DOHH2 (cell line): ENCODE data around the gene LGALS3BP.

Source experiments
- H3F3A ChIP-seq: fragments of 200-600 bp; sonication (generic), shearing (Covaris generic); 2 replicates; pipeline ENCODE4 v1.6.0; 2016; ENCODE audit warnings: antibody characterized with exemption, mild to moderate bottlenecking; ENCODE audit not compliant: control insufficient read depth, insufficient read depth
- H3K27ac ChIP-seq: fragments of 200-600 bp; sonication (generic); 2 replicates; pipeline ENCODE4 v1.5.1; 2014; ENCODE audit warnings: low read depth, mild to moderate bottlenecking, low read length, moderate library complexity
- H3K27me3 ChIP-seq: fragments of 200-600 bp; sonication (generic); 2 replicates; pipeline ENCODE4 v1.6.1; 2014; ENCODE audit warnings: mild to moderate bottlenecking, low read length, mixed read lengths; ENCODE audit not compliant: control insufficient read depth
- H3K36me3 ChIP-seq: fragments of 200-600 bp; sonication (generic); 2 replicates; pipeline ENCODE4 v1.6.1; 2014; ENCODE audit warnings: mild to moderate bottlenecking, low read length, moderate library complexity, mixed read lengths; ENCODE audit not compliant: control insufficient read depth
- H3K4me1 ChIP-seq: fragments of 200-600 bp; sonication (generic); 2 replicates; pipeline ENCODE4 v1.6.1; 2014; ENCODE audit warnings: mild to moderate bottlenecking, low read length, mixed read lengths; ENCODE audit not compliant: control insufficient read depth
- H3K4me2 ChIP-seq: fragments of 200-600 bp; sonication (generic); 2 replicates; pipeline ENCODE4 v1.6.0; 2014; ENCODE audit warnings: mild to moderate bottlenecking, low read length, moderate library complexity
- H3K4me3 ChIP-seq: fragments of 200-600 bp; sonication (generic); 2 replicates; pipeline ENCODE4 v1.5.1; 2014; ENCODE audit warnings: mild to moderate bottlenecking, low read length, mixed read lengths
- H3K79me2 ChIP-seq: fragments of 200-600 bp; sonication (generic); 2 replicates; pipeline ENCODE4 v1.6.1; 2014; ENCODE audit warnings: mild to moderate bottlenecking, low read length, mixed read lengths; ENCODE audit not compliant: control insufficient read depth
- H3K9me2 ChIP-seq: fragments of 200-600 bp; sonication (generic); replicated peaks from 2 replicates; pipeline ENCODE4 v1.6.1; 2014; ENCODE audit warnings: mild to moderate bottlenecking, low read length, mixed read lengths; ENCODE audit not compliant: control insufficient read depth
- H3K9me3 ChIP-seq: fragments of 200-600 bp; sonication (generic); 2 replicates; pipeline ENCODE4 v1.6.1; 2014; ENCODE audit warnings: antibody characterized with exemption, low read length, mixed read lengths; ENCODE audit not compliant: control insufficient read depth, insufficient read depth
- H4K20me1 ChIP-seq: fragments of 200-600 bp; sonication (generic); 2 replicates; pipeline ENCODE4 v1.6.0; 2014; ENCODE audit warnings: low read depth, mild to moderate bottlenecking, antibody characterized with exemption, low read length, moderate library complexity; ENCODE audit not compliant: control insufficient read depth, insufficient read depth
- EZH2phosphoT487 ChIP-seq: fragments of 200-600 bp; sonication (generic); IDR thresholded peaks from 2 replicates; pipeline ENCODE4 v1.6.1; 2017; ENCODE audit warnings: borderline replicate concordance, mild to moderate bottlenecking, antibody characterized with exemption, low read length, moderate library complexity, mixed read lengths
- TF ChIP-seq, protein P1 (sequence below): fragments of 200-600 bp; sonication (generic); IDR thresholded peaks from one replicate; pipeline ENCODE4 v1.5.1; 2014; ENCODE audit warnings: antibody characterized with exemption, mild to moderate bottlenecking, low read depth, low read length; ENCODE audit not compliant: poor library complexity, severe bottlenecking

LGALS3BP gene

DNA sequence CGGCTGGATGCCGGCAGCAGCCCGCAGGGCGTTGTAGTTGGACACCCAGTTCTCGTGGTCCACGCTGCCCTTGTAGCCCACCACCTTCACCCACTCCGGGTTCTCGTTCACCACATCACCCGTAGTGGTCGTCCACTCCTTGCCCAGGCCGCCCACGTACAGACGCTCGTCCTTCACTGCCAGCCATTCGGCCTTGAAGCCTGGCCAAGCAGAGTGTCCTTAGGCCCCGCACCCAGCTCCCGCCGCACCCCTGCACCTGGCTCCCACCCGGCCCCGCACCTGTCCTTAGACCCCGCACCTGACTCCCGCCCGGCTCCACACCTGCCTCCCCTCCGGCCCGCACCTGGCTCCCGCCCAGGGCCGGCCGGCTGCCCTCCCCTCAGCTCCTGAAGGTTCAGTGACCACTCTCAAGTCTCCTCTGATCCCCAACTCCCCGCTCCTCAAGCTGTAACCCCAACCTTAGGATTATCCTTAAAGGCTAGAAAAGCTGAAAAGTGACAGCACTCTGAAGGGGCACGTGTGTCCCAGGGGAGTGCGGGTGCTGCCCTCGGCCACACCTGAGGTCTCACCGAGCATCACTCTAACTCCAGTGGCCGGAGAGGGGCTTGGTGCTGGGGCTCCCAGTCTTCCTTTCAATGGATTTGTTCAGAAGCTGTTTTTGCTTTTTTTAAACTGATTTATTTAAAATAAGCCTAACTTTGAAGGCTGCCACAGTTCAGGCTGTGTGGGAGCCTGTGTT is 15.5 kb upstream of the LGALS3BP start:
- H3K9me3 ChIP-seq: no peaks in the 10 kb centered on the region
- peaks cover 5% of the 10 kb centered on the region for H3K79me2 ChIP-seq
- peaks cover 60% of the 10 kb centered on the region for H3K36me3 ChIP-seq
- no peaks in the 10 kb centered on the region for H3F3A ChIP-seq
- H3K4me3 ChIP-seq: no peak overlapping the region
- H3K4me2 ChIP-seq: no peak overlapping the region
- no peaks in the 10 kb centered on the region for H3K27me3 ChIP-seq
- TF ChIP-seq EZH2phosphoT487: no peak
- TF ChIP-seq, protein P1, sequence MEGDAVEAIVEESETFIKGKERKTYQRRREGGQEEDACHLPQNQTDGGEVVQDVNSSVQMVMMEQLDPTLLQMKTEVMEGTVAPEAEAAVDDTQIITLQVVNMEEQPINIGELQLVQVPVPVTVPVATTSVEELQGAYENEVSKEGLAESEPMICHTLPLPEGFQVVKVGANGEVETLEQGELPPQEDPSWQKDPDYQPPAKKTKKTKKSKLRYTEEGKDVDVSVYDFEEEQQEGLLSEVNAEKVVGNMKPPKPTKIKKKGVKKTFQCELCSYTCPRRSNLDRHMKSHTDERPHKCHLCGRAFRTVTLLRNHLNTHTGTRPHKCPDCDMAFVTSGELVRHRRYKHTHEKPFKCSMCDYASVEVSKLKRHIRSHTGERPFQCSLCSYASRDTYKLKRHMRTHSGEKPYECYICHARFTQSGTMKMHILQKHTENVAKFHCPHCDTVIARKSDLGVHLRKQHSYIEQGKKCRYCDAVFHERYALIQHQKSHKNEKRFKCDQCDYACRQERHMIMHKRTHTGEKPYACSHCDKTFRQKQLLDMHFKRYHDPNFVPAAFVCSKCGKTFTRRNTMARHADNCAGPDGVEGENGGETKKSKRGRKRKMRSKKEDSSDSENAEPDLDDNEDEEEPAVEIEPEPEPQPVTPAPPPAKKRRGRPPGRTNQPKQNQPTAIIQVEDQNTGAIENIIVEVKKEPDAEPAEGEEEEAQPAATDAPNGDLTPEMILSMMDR: no peak
- peaks cover 4% of the 10 kb centered on the region; the same call in 1 of the 2 replicates for H4K20me1 ChIP-seq
- no peaks in the 10 kb centered on the region for H3K9me2 ChIP-seq
- no peaks in the 10 kb centered on the region for H3K4me1 ChIP-seq
- no peak overlapping the region for H3K27ac ChIP-seq

DNA sequence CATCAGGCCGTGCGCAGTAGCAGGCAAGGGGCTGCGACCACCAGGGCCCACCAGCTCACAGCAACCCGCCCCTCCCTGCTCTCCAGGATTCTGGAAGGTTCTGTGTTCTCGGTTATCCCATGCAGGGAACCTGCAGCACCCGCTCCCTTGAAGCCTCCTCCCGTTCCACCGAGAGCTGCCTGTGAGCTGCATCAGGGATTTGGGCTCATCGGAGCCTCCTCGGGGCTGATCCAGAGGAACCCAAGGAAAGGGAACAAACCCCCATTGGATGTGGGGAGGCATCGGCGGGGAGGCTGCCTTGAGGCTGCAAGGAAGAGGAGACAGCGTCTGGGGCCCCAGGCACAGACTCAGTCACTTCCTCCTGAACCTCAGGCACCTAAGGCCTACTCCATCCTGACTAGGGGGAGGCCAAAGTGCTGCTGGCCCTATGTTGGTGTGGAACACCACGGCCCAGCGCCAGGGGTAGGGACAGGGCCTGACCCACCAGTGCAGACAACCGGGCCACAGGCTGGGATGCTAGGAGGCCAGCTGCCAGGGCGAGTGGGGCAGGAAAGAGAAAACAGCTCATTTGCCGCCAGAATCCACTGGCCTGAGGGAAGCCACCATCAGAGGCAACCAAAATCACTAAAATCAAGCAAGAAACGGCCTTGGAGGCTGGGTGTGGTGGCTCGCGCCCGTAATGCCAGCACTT is 14.4 kb upstream of the LGALS3BP start:
- Histone ChIP-seq H3K27me3 (no peaks in the 10 kb centered on the region), H3K9me3 (no peaks in the 10 kb centered on the region), H3F3A (no peaks in the 10 kb centered on the region), H3K4me1 (no peaks in the 10 kb centered on the region), H4K20me1 (peaks cover 4% of the 10 kb centered on the region; the same call in 1 of the 2 replicates), H3K27ac (no peak overlapping the region), H3K4me3 (no peak overlapping the region), H3K79me2 (peaks cover 3% of the 10 kb centered on the region; the same call in 1 of the 2 replicates), H3K9me2 (no peaks in the 10 kb centered on the region), H3K4me2 (no peak overlapping the region), H3K36me3 (peaks cover 60% of the 10 kb centered on the region)
- no peak for TF ChIP-seq EZH2phosphoT487
- TF ChIP-seq, protein P1: no peak

GRCh38 chr17:78993241-78993956 is 13.7 kb upstream of the LGALS3BP start:
- Histone ChIP-seq H3K27ac (no peak overlapping the region), H3K9me3 (no peaks in the 10 kb centered on the region), H3K9me2 (no peaks in the 10 kb centered on the region), H3F3A (no peaks in the 10 kb centered on the region), H3K4me3 (no peak overlapping the region), H3K27me3 (no peaks in the 10 kb centered on the region), H3K4me1 (no peaks in the 10 kb centered on the region), H3K79me2 (peaks cover 3% of the 10 kb centered on the region; the same call in 1 of the 2 replicates), H3K36me3 (peaks cover 57% of the 10 kb centered on the region), H3K4me2 (no peak overlapping the region), H4K20me1 (peaks cover 4% of the 10 kb centered on the region; the same call in 1 of the 2 replicates)
- TF ChIP-seq EZH2phosphoT487: no peak
- TF ChIP-seq, protein P1: peak; percentile 83
